Activated gamma-delta T cell treated with Interleukin-2 at 50 U/mL for 16 hours (primary cell): ENCODE data around the gene GOLT1B.

Experiments used
- DNase-seq: peaks from one replicate; pipeline ENCODE4 v3.0.0-alpha.2; 2020

Gene GOLT1B

DNA sequence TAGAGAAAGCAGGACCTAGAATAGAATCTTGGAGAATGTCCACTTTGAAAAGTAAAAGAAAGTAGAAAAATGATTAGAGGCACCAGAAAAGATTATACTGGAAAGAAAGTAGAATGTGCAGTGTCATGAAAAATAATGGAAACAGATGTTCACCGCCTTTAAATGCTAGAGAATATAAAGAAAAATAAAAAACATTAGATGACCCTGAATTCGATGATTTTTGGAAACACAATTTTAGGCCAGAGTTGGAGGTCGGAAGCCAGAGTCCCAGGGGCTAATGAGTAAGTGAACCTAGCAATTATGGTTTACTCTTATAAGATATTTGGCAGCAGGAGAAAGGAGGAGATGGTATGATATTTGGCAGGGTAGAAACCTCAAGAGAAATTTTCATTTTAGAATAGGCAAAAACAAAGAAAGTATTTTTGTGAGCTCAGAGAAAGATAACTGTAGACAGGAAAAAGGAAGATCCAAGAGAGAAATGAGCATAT is 65.4 kb downstream of the GOLT1B start:
- DNase-seq, result no peak
